H4 (cell line): Measurements from ENCODE around the gene RNF11. TPM values are rescaled to one million over a fixed set of nuclear protein-coding genes. Genes with fewer than 3 reads are reported as not detected.
"Not testable (repeated sequence)": the region's sequence is repeated elsewhere in the genome, so short reads cannot be mapped to it uniquely, and the experiment has no call there.

Experiments
- DNase-seq: peaks from one replicate; pipeline ENCODE4 v3.0.0-alpha.2; 2015; ENCODE audit warnings: low spot score
- total RNA-seq: library from RNA; depleted of rRNA; stranded (reverse); fragments of >200 nt; shearing (Covaris generic); gene quantifications from 2 replicates; pipeline ENCODE4 v1.2.3, GENCODE V29; 2014

RNF11 gene
- total RNA-seq, 1 experiment from 2014 or later = 123 TPM

GRCh38 chr1:51227231-51227960, 8.7 kb upstream of the RNF11 start:
- not testable (repeated sequence) for DNase-seq

GRCh38 chr1:51228471-51228870, 7.6 kb upstream of the RNF11 start:
- DNase-seq = not testable (repeated sequence)

GRCh38 chr1:51230501-51231078, 5.5 kb upstream of the RNF11 start:
- no peak for DNase-seq

GRCh38 chr1:51231120-51231519, 5.0 kb upstream of the RNF11 start:
- DNase-seq = no peak

GRCh38 chr1:51231896-51232295, 4.2 kb upstream of the RNF11 start:
- DNase-seq = no peak

GRCh38 chr1:51234236-51234635, 1.8 kb upstream of the RNF11 start:
- not testable (repeated sequence) for DNase-seq

GRCh38 chr1:51234721-51235425, 1.2 kb upstream of the RNF11 start:
- peak; percentile 78 for DNase-seq

GRCh38 chr1:51236531-51237350, 668 bp downstream of the RNF11 start:
- no peak for DNase-seq

GRCh38 chr1:51237351-51238033, 1.4 kb downstream of the RNF11 start:
- DNase-seq = no peak

GRCh38 chr1:51238034-51238403, 1.9 kb downstream of the RNF11 start:
- no peak for DNase-seq

GRCh38 chr1:51240084-51240483, 4.0 kb downstream of the RNF11 start:
- DNase-seq = no peak

DNA sequence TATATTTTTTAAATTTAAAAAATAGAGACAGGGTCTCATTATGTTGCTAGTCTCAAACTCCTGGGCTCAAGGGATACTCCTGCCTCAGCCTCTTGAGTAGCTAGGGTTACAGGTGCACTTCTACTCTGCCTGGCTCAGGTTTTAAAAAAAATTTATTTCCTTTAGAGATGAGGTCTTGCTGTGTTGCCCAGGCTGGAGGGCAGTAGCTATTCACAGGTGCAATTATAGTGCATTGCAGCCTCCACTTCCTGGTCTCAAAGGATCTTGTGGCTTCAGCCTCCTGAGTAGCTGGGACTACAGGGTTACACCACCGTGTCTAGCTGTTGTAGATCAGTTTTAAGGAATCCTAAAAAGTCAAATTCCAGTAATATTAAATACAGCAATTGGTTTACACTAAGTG, 5.0 kb downstream of the RNF11 start:
- no peak for DNase-seq

DNA sequence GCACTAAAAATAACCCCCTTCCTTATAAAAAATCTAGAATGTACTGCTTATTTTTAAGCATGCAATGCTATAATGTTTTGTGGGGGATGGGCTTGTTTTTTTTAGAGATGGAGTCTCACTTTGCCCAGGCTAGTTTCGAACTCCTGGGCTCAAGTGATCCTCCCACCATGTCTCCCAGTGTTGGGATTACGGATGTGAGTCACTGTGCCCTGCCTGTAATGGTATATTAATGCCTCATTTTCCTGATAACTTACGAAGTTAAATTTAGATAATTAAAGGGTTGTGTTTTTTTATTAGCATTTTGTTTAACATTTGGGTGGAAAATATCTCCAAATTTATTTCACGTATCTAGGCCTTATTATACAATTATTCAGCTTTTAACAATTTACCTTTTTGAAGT, 6.5 kb downstream of the RNF11 start:
- DNase-seq = no peak

DNA sequence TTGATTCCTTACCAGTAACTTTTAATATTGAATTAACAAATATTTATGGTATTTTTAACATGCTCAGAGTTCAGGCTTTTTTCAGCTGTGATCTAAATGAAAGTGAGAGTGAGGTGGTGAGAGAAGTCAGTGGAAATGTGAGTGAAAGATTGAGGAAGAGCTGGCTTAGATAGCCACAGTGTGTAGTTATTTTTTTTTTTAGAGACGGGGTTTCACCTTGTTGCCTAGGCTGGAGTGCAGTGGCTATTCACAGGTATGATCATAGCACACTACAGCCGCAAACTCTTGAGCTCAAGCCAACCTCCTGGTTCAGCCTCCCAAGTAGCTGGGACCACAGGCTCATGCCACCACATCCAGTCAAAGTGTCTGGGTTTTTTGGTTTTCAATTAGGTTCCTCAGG, 10.9 kb downstream of the RNF11 start:
- no peak for DNase-seq

GRCh38 chr1:51247499-51247898, 11.4 kb downstream of the RNF11 start:
- DNase-seq = no peak

DNA sequence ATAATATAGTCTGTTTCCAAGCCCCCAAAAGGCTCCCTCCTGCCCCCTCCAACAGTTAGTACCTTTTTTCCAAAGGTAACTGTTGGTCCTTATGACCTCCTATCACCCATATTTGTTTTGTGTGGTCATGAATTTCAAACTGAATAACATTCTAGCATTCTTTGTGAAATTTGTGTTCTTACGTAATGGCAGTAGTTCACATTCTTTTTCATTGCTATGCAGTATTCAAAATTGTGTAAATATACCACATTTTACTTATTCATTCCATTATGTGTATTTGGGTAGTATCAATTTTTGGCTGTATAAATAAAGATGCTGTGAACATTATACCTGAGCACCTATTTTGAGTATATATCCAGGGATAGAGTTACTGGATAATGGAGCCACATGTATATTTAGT, 13.4 kb downstream of the RNF11 start:
- no peak for DNase-seq

DNA sequence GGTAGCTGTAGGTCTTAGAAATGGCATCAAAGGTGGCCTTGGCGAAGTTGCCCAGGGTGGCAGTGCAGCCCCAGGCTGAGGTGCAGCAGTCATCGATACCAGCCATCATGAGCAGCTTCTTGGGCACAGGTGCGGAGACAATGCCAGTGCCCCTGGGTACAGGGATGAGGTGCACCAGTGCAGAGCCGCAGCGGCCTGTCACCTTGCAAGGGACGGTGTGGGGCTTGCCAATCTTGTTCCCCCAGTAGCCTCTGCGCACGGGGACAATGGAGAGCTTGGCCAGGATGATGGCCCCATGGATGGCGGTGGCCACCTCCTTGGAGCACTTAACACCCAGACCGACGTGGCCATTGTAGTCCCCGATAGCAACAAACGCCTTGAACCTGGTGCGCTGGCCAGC, 14.7 kb downstream of the RNF11 start:
- DNase-seq = not testable (repeated sequence)

GRCh38 chr1:51251165-51251564, 15.1 kb downstream of the RNF11 start:
- DNase-seq = not testable (repeated sequence)

DNA sequence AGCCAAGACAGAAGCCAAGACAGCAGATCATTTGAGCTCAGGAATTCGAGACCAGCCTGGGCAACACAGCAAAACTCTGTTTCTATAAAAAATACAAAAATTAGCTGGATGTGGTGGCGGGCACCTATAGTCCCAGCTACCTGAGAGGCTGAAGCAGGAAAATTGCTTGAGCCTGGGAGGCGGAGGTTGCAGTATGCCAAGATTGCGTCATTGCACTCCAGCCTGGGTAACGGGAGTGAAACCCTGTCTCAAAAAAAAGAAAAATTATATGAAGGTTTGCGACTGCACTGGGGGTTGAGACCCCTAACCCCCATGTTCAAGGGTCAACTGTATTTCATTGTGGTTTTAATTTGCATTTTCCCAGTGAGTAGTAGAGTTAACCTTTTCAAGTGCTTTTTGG, 16.3 kb downstream of the RNF11 start:
- DNase-seq = no peak

GRCh38 chr1:51253691-51254090, 17.6 kb downstream of the RNF11 start:
- DNase-seq = no peak

DNA sequence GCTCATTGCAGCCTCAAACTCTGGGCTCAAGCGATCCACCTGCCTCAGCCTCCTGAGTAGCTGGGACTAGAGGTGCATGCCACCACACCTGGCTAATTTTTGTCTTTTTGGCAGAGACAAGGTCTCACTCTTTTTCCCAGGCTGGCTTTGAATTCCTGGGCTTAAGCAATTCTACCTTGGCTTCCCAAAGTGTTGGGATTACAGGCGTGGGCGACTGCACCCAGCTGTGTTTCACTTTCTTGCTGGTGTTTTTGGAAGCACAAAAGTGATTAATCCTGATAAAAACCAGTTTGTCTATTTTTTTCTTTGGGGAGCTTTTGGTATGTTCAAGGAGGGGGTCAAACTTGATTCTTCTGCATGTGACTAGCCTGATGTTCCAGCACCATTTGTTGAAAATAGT, 19.3 kb downstream of the RNF11 start:
- DNase-seq = no peak
